Caco-2 (cell line): ENCODE results near the gene NKTR. TPM values are rescaled to one million over a fixed set of nuclear protein-coding genes. Genes with fewer than 3 reads are reported as not detected.

Experiments used
- BruUV-seq: library from RNA; stranded (reverse); fragments of 400-500 nt; replicated peaks from 2 replicates; lab custom pipeline; 2021; lab: Mats Ljungman, UMichigan
- CTCF ChIA-PET: fragments of 300-600 bp; sonication (Branson Sonifier 250); formaldehyde crosslinking; loops from one replicate; lab custom pipeline; 2022; ENCODE audit warnings: antibody characterized with exemption; lab: Charles Lee
- POLR2A ChIA-PET: fragments of 300-600 bp; sonication (Branson Sonifier 250); formaldehyde crosslinking; loops from one replicate; lab custom pipeline; 2022; ENCODE audit warnings: antibody characterized with exemption; lab: Charles Lee
- DNase-seq, 2 experiments: peaks; one replicate each; pipeline versions ENCODE4 v3.0.0 to v3.0.0-alpha.2; 2020 to 2022
- H3K27me3 ChIP-seq: replicated peaks from 2 replicates; pipeline ENCODE4 v1.6.0; 2011; ENCODE audit warnings: low read length; ENCODE audit not compliant: control insufficient read depth, insufficient read depth
- H3K36me3 ChIP-seq: 2 replicates; pipeline ENCODE4 v1.5.1; 2011; ENCODE audit warnings: low read length; ENCODE audit not compliant: control insufficient read depth, insufficient read depth
- H3K4me1 ChIP-seq: fragments of 250-450 bp; sonication (Bioruptor Pico); 2 replicates; pipeline ENCODE4 v1.5.1; 2020; ENCODE audit warnings: mild to moderate bottlenecking
- H3K4me3 ChIP-seq: 2 replicates; pipeline ENCODE4 v1.5.1; 2011; ENCODE audit warnings: low read depth, mild to moderate bottlenecking, control low read depth, low read length
- H3K9me3 ChIP-seq: fragments of 250-450 bp; sonication (Bioruptor Pico); 2 replicates; pipeline ENCODE4 v1.5.1; 2020; ENCODE audit warnings: mild to moderate bottlenecking, moderate library complexity
- H3K27ac Mint-ChIP-seq: one replicate; pipeline ENCODE4 v1.8.0; 2022; ENCODE audit warnings: mixed read lengths; ENCODE audit not compliant: unreplicated experiment
- H3K27me3 Mint-ChIP-seq: one replicate; pipeline ENCODE4 v1.8.0; 2022; ENCODE audit warnings: mixed read lengths; ENCODE audit not compliant: insufficient read depth, unreplicated experiment
- H3K36me3 Mint-ChIP-seq: one replicate; pipeline ENCODE4 v1.8.0; 2022; ENCODE audit warnings: mild to moderate bottlenecking, mixed read lengths; ENCODE audit not compliant: insufficient read depth, unreplicated experiment
- H3K4me1 Mint-ChIP-seq: one replicate; pipeline ENCODE4 v1.8.0; 2022; ENCODE audit warnings: low read depth, mixed read lengths; ENCODE audit not compliant: unreplicated experiment
- H3K4me3 Mint-ChIP-seq: one replicate; pipeline ENCODE4 v1.8.0; 2022; ENCODE audit warnings: mild to moderate bottlenecking, moderate library complexity, mixed read lengths; ENCODE audit not compliant: unreplicated experiment
- H3K9me3 Mint-ChIP-seq: one replicate; pipeline ENCODE4 v1.8.0; 2022; ENCODE audit warnings: mixed read lengths; ENCODE audit not compliant: unreplicated experiment
- CTCF ChIP-seq, 2 experiments: fragments of 200-600 bp in 1 of 2; IDR thresholded peaks; 1 replicate in 1 of 2; 2 replicates in 1 of 2; pipeline versions ENCODE4 v1.5.1 to v1.8.0; 2011 to 2022; ENCODE audit warnings: antibody characterized with exemption in 1 of 2, control low read depth in 1 of 2, inconsistent platforms in 1 of 2, low read depth in 1 of 2, low read length in 1 of 2, mild to moderate bottlenecking in 1 of 2, moderate library complexity in 1 of 2; ENCODE audit not compliant: insufficient read depth in 1 of 2, severe bottlenecking in 1 of 2, unreplicated experiment in 1 of 2
- intact Hi-C: fragments of 100-400 bp; cut with micrococcal nuclease; formaldehyde crosslinking; loops from one replicate; pipeline ENCODE4 v1.10.0; 2022; ENCODE audit not compliant: unreplicated experiment
- total RNA-seq: library from RNA; stranded (reverse); gene quantifications from 2 replicates; pipeline ENCODE4 v1.2.3, GENCODE V29; 2022

The NKTR gene
- total RNA-seq, 1 experiment from 2014 or later = 66.6 TPM

- Mint-ChIP-seq H3K36me3 (no peaks in the 10 kb centered on the region), H3K4me3 (no peak overlapping the region), H3K27me3 (peaks cover 12% of the 10 kb centered on the region), H3K9me3 (peaks cover 9% of the 10 kb centered on the region), H3K4me1 (no peaks in the 10 kb centered on the region), H3K27ac (no peak overlapping the region)
- no peaks in the 10 kb centered on the region; the same call in 1 of the 2 replicates for H3K9me3 ChIP-seq
- CTCF ChIA-PET = no interaction called here
- intact Hi-C loops = no loop called here
- no peaks in the 10 kb centered on the region for H3K36me3 ChIP-seq
- no TSS peak for BruUV-seq
- DNase-seq = no peak
- TF ChIP-seq CTCF (IDR thresholded peaks at IDR 0.05; ENCODE audit: insufficient read depth in 1 of 2, low read depth in 1 of 2, low read length in 1 of 2, severe bottlenecking in 1 of 2, unreplicated experiment in 1 of 2) = no peak
- H3K4me3 ChIP-seq = no peak overlapping the region
- POLR2A ChIA-PET = no interaction called here
- no peaks in the 10 kb centered on the region for H3K4me1 ChIP-seq
- H3K27me3 ChIP-seq = no peaks in the 10 kb centered on the region; the same call in 1 of the 2 replicates
Observed at GRCh38 chr3:42673082-42673481, 72.6 kb downstream of the NKTR start.

DNA sequence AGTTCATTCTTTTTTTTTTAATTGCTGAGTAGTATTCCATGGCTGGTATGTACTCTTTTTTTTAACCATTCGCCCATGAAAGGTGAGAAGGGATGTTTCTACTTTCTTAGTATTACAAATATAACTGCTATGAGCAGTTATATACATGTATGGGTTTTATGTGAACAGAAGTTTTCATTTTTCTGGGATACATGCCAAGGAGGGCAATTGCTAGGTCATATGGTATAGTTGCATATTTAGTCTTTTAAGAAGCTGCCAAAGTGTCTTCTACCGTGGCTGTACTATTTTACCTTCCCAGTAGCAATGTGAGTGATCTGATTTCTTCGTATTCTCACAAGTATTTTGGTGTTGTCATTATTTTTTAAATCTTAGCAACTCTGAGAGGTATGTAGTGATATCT is 73.7 kb downstream of the NKTR start:
- Mint-ChIP-seq H3K27me3 (peaks cover 16% of the 10 kb centered on the region), H3K27ac (no peak overlapping the region), H3K9me3 (peaks cover 9% of the 10 kb centered on the region), H3K4me1 (no peaks in the 10 kb centered on the region), H3K4me3 (no peak overlapping the region), H3K36me3 (no peaks in the 10 kb centered on the region)
- CTCF ChIA-PET = no interaction called here
- no peaks in the 10 kb centered on the region for H3K36me3 ChIP-seq
- intact Hi-C loops = no loop called here
- H3K9me3 ChIP-seq = no peaks in the 10 kb centered on the region; the same call in 1 of the 2 replicates
- H3K4me1 ChIP-seq = no peaks in the 10 kb centered on the region
- H3K4me3 ChIP-seq = no peak overlapping the region
- BruUV-seq = no TSS peak
- DNase-seq = no peak
- POLR2A ChIA-PET = no interaction called here
- H3K27me3 ChIP-seq = no peaks in the 10 kb centered on the region; the same call in 1 of the 2 replicates
- no peak for TF ChIP-seq CTCF (IDR thresholded peaks at IDR 0.05; ENCODE audit: insufficient read depth in 1 of 2, low read depth in 1 of 2, low read length in 1 of 2, severe bottlenecking in 1 of 2, unreplicated experiment in 1 of 2)

DNA sequence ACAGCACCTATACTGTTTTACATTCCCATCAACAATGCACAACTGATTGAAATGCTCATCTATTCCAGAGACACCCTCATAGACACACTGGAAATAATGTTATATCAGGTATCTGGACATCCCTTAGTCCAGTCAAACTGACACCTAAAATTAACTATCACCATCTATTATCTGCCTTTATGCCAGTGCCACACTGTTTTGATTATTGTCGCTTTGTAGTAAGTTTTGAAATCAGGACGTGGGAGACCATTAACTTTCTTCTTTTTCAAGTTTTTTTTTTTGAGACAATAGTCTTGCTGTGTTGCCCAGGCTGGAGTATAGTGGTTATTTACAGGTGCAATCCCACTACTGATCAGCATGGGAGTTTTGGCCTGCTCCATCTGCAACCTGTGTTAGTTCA is 75.4 kb downstream of the NKTR start:
- no peaks in the 10 kb centered on the region for H3K4me1 ChIP-seq
- no TSS peak for BruUV-seq
- no peak overlapping the region for H3K27ac Mint-ChIP-seq
- DNase-seq = no peak
- H3K9me3 Mint-ChIP-seq = peaks cover 9% of the 10 kb centered on the region
- intact Hi-C loops = no loop called here
- H3K4me3 Mint-ChIP-seq = no peak overlapping the region
- H3K9me3 ChIP-seq = no peaks in the 10 kb centered on the region; the same call in 1 of the 2 replicates
- no peaks in the 10 kb centered on the region for H3K36me3 Mint-ChIP-seq
- peaks cover 16% of the 10 kb centered on the region for H3K27me3 Mint-ChIP-seq
- no peaks in the 10 kb centered on the region for H3K36me3 ChIP-seq
- TF ChIP-seq CTCF (IDR thresholded peaks at IDR 0.05; ENCODE audit: insufficient read depth in 1 of 2, low read depth in 1 of 2, low read length in 1 of 2, severe bottlenecking in 1 of 2, unreplicated experiment in 1 of 2) = no peak
- no peak overlapping the region for H3K4me3 ChIP-seq
- ChIA-PET CTCF (no interaction called here), POLR2A (no interaction called here)
- no peaks in the 10 kb centered on the region; the same call in 1 of the 2 replicates for H3K27me3 ChIP-seq
- H3K4me1 Mint-ChIP-seq = no peaks in the 10 kb centered on the region
